Measurements from ENCODE around the gene GLYAT.
"Not testable (repeated sequence)": the region's sequence is repeated elsewhere in the genome, so short reads cannot be mapped to it uniquely, and the experiment has no call there.

GLYAT gene

GRCh38 chr11:58711832-58712231, 19.9 kb downstream of the GLYAT start:
- DNase-seq (ENCODE audit: low read depth), result no peak
- H3K4me3 ChIP-seq (ENCODE audit: low read depth, low read length), result no peak overlapping the region
- TF ChIP-seq, protein P1, sequence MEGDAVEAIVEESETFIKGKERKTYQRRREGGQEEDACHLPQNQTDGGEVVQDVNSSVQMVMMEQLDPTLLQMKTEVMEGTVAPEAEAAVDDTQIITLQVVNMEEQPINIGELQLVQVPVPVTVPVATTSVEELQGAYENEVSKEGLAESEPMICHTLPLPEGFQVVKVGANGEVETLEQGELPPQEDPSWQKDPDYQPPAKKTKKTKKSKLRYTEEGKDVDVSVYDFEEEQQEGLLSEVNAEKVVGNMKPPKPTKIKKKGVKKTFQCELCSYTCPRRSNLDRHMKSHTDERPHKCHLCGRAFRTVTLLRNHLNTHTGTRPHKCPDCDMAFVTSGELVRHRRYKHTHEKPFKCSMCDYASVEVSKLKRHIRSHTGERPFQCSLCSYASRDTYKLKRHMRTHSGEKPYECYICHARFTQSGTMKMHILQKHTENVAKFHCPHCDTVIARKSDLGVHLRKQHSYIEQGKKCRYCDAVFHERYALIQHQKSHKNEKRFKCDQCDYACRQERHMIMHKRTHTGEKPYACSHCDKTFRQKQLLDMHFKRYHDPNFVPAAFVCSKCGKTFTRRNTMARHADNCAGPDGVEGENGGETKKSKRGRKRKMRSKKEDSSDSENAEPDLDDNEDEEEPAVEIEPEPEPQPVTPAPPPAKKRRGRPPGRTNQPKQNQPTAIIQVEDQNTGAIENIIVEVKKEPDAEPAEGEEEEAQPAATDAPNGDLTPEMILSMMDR (IDR thresholded peaks at IDR 0.05; ENCODE audit: insufficient read depth, low read depth, low read length, missing control alignments), result no peak

GRCh38 chr11:58707767-58708166, 24.0 kb downstream of the GLYAT start:
- no peak for DNase-seq (ENCODE audit: low read depth)
- TF ChIP-seq, protein P1 (IDR thresholded peaks at IDR 0.05; ENCODE audit: insufficient read depth, low read depth, low read length, missing control alignments), result no peak
- no peak overlapping the region for H3K4me3 ChIP-seq (ENCODE audit: low read depth, low read length)

DNA sequence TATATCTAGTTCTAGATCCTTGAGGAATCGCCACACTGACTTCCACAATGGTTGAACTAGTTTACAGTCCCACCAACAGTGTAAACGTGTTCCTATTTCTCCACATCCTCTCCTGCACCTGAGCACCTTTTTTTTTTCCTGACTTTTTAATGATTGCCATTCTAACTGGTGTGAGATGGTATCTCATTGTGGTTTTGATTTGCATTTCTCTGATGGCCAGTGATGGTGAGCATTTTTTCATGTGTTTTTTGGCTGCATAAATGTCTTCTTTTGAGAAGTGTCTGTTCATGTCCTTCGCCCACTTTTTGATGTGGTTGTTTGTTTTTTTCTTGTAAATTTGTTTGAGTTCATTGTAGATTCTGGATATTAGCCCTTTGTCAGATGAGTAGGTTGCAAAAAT, 34.9 kb downstream of the GLYAT start:
- H3K4me3 ChIP-seq (ENCODE audit: low read depth, low read length); DNase-seq (ENCODE audit: low read depth): not testable (repeated sequence)

GRCh38 chr11:58693026-58693425, 38.7 kb downstream of the GLYAT start:
- H3K4me3 ChIP-seq (ENCODE audit: low read depth, low read length), result no peak overlapping the region
- no peak for DNase-seq (ENCODE audit: low read depth)
- TF ChIP-seq, protein P1 (IDR thresholded peaks at IDR 0.05; ENCODE audit: insufficient read depth, low read depth, low read length, missing control alignments), result no peak

DNA sequence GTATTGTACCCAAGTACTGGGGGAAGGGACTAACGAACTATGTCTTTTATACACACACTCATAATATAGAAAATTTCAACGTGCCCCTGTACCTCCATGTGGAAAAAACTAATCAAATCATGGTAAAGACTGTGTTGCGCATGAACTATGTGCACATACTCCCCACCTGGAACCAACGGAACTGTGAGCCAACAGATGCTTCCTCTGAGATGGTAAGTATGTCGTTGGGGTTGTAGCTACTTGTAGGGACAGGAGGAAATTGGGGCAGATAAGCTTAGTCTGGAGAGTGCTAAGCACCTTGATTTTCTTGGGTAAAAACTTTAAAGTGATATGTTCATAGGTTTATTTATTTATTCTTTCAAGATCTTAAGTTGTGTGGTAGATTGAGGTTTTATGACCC, 40.1 kb downstream of the GLYAT start:
- DNase-seq (ENCODE audit: low read depth), result no peak
- H3K4me3 ChIP-seq (ENCODE audit: low read depth, low read length), result no peak overlapping the region
- TF ChIP-seq, protein P1 (IDR thresholded peaks at IDR 0.05; ENCODE audit: insufficient read depth, low read depth, low read length, missing control alignments), result no peak

DNA sequence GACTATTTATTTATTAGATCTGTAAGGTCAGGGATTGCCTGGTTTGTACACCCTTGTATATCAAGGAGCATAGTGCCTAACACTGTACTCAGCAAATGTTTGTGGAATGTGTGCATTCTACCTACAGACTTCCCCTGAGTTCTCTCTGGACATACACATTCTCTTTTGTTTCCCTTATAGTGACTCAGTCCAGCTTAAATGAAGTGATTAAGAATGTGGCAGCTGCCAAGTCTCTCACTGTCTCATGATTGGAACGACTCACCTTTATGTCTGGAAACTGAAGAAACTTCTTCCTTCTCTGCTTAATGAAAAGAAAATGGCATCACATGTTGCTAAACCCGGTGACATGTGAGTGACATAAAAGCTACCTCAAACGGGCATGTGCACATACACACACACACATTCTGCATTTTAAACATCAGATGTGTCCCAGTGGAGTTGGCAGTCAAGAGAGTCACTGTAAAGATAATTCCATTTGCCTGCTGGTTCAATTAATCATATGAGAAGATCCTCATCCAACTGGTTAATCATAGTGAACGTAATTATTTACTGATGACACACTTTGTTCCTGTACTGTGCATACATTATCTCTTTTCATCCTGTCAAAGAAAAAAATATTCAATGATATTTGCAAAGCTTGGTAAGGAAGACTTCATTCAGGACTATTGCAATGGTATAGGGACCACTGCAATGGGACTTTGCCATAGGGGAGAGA, 42.8 kb downstream of the GLYAT start:
- TF ChIP-seq, protein P1 (IDR thresholded peaks at IDR 0.05; ENCODE audit: insufficient read depth, low read depth, low read length, missing control alignments), result no peak
- H3K4me3 ChIP-seq (ENCODE audit: low read depth, low read length), result no peak overlapping the region
- no peak for DNase-seq (ENCODE audit: low read depth)

GRCh38 chr11:58685973-58686722, 45.6 kb downstream of the GLYAT start:
- TF ChIP-seq, protein P1 (IDR thresholded peaks at IDR 0.05; ENCODE audit: insufficient read depth, low read depth, low read length, missing control alignments), result no peak
- H3K4me3 ChIP-seq (ENCODE audit: low read depth, low read length), result no peak overlapping the region
- peak; percentile 52 for DNase-seq (ENCODE audit: low read depth)

GRCh38 chr11:58682660-58683059, 49.1 kb downstream of the GLYAT start:
- not testable (repeated sequence) for H3K4me3 ChIP-seq (ENCODE audit: low read depth, low read length); DNase-seq (ENCODE audit: low read depth)

GRCh38 chr11:58677536-58677935, 54.2 kb downstream of the GLYAT start:
- H3K4me3 ChIP-seq (ENCODE audit: low read depth, low read length); DNase-seq (ENCODE audit: low read depth): not testable (repeated sequence)
